ENCODE data around the gene PARVG.
"Not testable (repeated sequence)": the region's sequence is repeated elsewhere in the genome, so short reads cannot be mapped to it uniquely, and the experiment has no call there.

DNA sequence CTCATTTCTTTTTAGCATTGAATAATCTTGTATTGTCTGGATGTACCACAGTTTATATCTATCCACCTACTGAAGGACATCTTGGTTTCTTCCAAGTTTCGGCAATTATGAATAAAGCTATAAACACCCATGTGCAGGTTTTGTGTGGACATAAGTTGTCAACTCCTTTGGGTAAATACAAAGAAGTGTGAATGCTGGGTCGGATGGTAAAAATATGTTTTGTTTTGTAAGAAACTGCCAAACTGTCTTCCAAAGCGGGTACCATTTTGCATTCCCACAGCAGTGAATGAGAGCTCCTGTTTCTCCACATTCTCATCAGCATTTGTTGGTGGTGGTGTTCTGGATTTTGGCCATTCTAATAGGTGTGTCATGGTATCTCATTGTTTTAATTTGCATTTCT is 60.4 kb downstream of the PARVG start:
- TF ChIP-seq, protein P1, sequence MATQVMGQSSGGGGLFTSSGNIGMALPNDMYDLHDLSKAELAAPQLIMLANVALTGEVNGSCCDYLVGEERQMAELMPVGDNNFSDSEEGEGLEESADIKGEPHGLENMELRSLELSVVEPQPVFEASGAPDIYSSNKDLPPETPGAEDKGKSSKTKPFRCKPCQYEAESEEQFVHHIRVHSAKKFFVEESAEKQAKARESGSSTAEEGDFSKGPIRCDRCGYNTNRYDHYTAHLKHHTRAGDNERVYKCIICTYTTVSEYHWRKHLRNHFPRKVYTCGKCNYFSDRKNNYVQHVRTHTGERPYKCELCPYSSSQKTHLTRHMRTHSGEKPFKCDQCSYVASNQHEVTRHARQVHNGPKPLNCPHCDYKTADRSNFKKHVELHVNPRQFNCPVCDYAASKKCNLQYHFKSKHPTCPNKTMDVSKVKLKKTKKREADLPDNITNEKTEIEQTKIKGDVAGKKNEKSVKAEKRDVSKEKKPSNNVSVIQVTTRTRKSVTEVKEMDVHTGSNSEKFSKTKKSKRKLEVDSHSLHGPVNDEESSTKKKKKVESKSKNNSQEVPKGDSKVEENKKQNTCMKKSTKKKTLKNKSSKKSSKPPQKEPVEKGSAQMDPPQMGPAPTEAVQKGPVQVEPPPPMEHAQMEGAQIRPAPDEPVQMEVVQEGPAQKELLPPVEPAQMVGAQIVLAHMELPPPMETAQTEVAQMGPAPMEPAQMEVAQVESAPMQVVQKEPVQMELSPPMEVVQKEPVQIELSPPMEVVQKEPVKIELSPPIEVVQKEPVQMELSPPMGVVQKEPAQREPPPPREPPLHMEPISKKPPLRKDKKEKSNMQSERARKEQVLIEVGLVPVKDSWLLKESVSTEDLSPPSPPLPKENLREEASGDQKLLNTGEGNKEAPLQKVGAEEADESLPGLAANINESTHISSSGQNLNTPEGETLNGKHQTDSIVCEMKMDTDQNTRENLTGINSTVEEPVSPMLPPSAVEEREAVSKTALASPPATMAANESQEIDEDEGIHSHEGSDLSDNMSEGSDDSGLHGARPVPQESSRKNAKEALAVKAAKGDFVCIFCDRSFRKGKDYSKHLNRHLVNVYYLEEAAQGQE (tag by site-specific recombination; IDR thresholded peaks at IDR 0.05) = not testable (repeated sequence)
- not testable (repeated sequence) for TF ChIP-seq ZBTB20 (tag by site-specific recombination; IDR thresholded peaks at IDR 0.05); TCF7L2 (IDR thresholded peaks at IDR 0.05; ENCODE audit: borderline replicate concordance, low read depth, low read length); ZNF350 (tag by site-specific recombination; IDR thresholded peaks at IDR 0.05); KLF1 (tag by site-specific recombination; IDR thresholded peaks at IDR 0.05); ZNF830 (tag by site-specific recombination; IDR thresholded peaks at IDR 0.05; ENCODE audit: low read depth); ZNF221 (tag by site-specific recombination; IDR thresholded peaks at IDR 0.05; ENCODE audit: borderline replicate concordance); YY1 (tag by site-specific recombination; IDR thresholded peaks at IDR 0.05); ZNF521 (tag by site-specific recombination; IDR thresholded peaks at IDR 0.05); ZSCAN16 (tag by site-specific recombination; IDR thresholded peaks at IDR 0.05); ZSCAN30 (tag by site-specific recombination; IDR thresholded peaks at IDR 0.05)
- TF ChIP-seq, protein P2, sequence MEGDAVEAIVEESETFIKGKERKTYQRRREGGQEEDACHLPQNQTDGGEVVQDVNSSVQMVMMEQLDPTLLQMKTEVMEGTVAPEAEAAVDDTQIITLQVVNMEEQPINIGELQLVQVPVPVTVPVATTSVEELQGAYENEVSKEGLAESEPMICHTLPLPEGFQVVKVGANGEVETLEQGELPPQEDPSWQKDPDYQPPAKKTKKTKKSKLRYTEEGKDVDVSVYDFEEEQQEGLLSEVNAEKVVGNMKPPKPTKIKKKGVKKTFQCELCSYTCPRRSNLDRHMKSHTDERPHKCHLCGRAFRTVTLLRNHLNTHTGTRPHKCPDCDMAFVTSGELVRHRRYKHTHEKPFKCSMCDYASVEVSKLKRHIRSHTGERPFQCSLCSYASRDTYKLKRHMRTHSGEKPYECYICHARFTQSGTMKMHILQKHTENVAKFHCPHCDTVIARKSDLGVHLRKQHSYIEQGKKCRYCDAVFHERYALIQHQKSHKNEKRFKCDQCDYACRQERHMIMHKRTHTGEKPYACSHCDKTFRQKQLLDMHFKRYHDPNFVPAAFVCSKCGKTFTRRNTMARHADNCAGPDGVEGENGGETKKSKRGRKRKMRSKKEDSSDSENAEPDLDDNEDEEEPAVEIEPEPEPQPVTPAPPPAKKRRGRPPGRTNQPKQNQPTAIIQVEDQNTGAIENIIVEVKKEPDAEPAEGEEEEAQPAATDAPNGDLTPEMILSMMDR (tag by site-specific recombination; IDR thresholded peaks at IDR 0.05) = not testable (repeated sequence)
- TF ChIP-seq, protein P3, sequence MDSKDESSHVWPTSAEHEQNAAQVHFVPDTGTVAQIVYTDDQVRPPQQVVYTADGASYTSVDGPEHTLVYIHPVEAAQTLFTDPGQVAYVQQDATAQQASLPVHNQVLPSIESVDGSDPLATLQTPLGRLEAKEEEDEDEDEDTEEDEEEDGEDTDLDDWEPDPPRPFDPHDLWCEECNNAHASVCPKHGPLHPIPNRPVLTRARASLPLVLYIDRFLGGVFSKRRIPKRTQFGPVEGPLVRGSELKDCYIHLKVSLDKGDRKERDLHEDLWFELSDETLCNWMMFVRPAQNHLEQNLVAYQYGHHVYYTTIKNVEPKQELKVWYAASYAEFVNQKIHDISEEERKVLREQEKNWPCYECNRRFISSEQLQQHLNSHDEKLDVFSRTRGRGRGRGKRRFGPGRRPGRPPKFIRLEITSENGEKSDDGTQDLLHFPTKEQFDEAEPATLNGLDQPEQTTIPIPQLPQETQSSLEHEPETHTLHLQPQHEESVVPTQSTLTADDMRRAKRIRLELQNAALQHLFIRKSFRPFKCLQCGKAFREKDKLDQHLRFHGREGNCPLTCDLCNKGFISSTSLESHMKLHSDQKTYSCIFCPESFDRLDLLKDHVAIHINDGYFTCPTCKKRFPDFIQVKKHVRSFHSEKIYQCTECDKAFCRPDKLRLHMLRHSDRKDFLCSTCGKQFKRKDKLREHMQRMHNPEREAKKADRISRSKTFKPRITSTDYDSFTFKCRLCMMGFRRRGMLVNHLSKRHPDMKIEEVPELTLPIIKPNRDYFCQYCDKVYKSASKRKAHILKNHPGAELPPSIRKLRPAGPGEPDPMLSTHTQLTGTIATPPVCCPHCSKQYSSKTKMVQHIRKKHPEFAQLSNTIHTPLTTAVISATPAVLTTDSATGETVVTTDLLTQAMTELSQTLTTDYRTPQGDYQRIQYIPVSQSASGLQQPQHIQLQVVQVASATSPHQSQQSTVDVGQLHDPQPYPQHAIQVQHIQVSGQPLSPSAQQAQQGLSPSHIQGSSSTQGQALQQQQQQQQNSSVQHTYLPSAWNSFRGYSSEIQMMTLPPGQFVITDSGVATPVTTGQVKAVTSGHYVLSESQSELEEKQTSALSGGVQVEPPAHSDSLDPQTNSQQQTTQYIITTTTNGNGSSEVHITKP (tag by site-specific recombination; IDR thresholded peaks at IDR 0.05) = not testable (repeated sequence)
